Stimulated activated CD8-positive, alpha-beta memory T cell treated with anti-CD3 and anti-CD28 coated beads, Interleukin-7, amount 100 ng/mL, for 24 hours (primary cell): Measurements from ENCODE around the gene APOBR.
A peak's percentile ranks its signal among the peaks of the same experiment; 100 is the strongest.
"Not testable (repeated sequence)": the region's sequence is repeated elsewhere in the genome, so short reads cannot be mapped to it uniquely, and the experiment has no call there.

ENCODE experiments used
- DNase-seq: peaks from one replicate; pipeline ENCODE4 v3.0.0-alpha.2; 2020; ENCODE audit warnings: low read depth

The APOBR gene, protein sequence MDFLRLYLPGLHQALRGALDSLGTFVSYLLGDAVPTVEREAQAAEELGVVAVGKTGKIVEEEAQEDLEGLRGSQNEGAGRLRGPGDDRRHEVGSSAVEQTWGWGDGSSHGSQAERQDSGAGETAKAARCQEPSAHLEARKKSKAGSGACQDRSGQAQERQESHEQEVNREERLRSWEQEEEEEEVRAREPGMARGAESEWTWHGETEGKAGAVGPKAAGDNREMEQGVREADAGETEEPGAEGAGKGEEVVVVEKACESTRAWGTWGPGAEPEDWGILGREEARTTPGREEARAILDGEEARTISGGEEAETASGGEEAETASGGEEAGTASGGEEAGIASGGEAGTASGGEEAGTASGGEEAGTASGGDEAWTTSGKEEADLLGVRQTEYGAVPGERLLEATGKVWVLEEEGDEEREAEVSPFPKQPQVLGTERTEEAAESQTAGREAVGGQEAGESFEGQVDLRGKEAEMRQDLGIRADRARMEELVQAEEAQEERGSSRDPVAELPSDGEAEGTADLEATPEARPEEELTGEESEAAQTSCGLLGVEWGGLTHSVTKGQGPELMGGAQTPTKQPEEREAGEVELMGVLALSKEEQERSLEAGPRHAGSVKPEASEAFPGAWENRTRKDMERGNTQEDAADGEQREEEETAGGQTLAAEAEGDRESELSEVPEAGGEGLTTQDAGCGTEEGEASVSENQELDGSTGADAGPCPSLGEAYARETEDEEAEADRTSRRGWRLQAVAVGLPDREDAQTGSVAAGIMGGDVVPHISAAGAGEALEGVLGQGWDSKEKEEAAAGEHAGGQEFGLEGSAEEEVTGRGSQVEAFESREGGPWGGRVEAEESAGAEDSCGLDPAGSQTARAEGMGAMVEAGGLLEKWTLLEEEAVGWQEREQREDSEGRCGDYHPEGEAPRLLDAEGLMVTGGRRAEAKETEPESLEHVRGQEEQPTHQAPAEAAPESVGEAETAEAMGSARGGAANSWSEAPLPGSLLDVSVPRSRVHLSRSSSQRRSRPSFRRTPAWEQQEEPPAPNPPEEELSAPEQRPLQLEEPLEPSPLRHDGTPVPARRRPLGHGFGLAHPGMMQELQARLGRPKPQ

DNA sequence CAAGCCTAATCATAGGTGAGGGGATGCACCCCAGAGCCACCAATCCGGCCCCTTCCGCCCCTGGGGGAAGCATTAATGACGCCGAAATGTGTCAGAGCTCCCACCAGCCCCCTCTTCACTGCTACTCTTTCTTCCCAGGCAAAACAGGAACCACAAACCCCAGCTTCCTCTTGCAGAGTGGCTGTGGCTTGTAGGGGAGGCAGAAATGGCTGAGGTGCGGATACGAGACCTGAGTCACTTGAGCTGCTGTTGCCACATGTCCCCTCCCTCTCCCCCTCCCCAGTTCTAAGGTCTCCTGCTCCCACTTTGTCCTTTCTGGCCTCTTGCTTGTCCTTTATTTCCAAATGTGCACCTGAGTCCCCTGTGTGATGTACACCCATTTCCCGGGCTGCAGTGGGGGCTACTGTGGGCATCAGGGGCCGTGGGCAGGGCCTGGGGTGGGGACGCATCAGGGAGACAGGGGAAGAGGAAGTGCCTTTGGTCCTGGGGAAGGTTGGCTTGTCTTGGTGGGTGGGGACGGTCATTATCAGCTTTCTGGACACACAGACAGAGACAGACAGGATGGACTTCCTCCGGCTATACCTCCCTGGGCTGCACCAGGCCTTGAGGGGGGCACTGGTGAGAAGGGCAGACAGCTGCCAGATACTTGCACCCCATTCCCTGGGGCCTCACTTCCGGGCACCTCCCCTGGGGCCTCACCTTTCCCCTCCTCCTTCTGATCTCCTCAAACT lies at the start of gene APOBR:
Gene APOBR (plus strand): TSS at position 523 of the 731 bp plus-strand sequence. CDS start 39 bp downstream, at position 562.
- peak; percentile 63 for DNase-seq

GRCh38 chr16:28446388-28446787 lies 48.1 kb upstream of the APOBR start:
- DNase-seq: not testable (repeated sequence)

GRCh38 chr16:28447081-28447480 lies 47.4 kb upstream of the APOBR start:
- DNase-seq: not testable (repeated sequence)

GRCh38 chr16:28473714-28474265 lies 20.7 kb upstream of the APOBR start:
- DNase-seq: no peak

DNA sequence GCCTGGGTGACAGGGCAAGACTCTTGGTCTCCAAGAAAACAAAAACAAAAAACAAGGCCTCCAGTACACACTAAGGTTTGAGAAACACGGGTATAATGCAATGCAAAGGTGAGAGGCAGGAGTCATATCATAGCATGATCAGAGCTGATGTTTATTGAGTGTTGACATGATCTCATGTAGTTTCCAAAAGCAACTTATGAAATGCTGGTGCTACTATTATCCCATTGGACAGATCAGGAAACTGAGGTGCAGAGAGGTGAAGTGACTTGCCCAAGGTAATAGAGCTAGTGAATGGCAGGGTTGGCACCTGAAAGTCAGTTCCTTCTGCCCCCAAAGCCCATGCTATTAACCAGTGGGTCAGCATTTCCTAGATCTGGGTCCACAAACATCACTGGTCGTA lies 19.2 kb upstream of the APOBR start:
- no peak for DNase-seq

DNA sequence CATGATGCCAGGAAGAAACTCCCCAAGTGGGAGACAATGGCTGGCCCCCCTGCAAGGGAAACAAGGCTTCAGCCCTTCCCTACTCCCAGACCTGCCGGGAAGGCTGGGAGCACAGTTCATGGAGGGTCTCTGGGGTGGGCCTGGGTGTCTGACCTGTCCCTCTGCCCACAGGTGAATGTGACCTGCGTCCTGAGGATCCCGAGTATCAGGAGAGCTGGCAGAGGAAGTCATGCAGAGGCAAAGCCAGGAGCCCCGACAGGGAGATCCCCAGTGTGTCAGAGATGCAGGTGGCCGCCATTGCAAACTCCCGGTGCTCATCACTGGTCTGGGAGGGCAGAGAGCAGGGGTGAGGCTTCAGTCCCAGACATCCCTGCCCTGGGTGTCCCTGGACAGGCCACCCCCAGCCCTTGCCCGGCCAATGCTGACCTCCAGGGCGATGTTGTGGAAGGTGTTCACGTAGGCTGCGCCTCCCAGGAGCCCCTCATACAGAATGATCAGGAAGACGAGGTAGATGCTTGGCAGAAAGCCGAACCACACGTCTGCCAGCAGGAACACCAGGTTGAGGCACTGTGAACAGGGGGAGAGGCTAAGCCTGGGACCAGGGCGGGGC lies 17.0 kb upstream of the APOBR start:
- no peak for DNase-seq

- no peak for DNase-seq
These were observed 15.8 kb upstream of the APOBR start for GRCh38 chr16:28478506-28479180.

GRCh38 chr16:28482026-28482425 lies 12.4 kb upstream of the APOBR start:
- no peak for DNase-seq

DNA sequence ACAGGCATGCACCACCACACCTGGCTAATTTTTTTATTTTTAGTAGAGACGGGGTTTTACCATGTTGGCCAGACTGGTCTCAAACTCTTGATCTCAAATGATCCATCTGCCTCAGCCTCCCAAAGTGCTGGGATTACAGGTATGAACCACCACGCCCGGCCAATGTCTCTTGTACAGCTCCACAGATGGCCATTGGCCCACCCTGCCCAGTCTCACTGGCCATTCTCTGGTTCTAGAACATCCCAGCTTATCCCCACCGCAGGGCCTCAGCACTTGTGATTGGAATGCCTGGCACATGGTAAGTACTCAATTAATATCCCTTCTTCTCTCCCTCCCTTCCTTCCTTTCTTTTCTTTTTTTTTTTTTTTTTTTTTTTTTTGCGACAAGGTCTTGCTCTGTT lies 11.1 kb upstream of the APOBR start:
- not testable (repeated sequence) for DNase-seq

DNA sequence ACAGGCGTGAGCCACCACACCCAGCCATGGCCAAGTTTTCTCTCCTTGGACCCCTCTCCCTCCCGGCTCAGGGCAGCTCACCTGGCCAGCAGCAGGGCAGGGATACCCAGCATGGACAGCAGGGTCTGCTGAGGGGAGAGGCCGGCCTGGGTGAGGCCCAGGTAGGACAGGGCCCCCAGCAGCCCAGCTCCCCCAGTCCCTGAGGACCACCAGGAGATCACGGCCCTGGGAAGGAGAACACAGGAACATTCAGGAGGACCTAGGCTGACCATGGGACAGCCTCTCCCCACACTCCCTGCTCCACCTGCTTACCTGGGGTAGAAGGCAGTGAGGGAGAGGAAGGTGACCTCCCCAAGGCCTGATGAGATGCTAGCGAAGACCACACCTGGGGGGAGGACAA lies 8.2 kb upstream of the APOBR start:
- DNase-seq: no peak

GRCh38 chr16:28491230-28491969 lies 3.0 kb upstream of the APOBR start:
- no peak for DNase-seq

DNA sequence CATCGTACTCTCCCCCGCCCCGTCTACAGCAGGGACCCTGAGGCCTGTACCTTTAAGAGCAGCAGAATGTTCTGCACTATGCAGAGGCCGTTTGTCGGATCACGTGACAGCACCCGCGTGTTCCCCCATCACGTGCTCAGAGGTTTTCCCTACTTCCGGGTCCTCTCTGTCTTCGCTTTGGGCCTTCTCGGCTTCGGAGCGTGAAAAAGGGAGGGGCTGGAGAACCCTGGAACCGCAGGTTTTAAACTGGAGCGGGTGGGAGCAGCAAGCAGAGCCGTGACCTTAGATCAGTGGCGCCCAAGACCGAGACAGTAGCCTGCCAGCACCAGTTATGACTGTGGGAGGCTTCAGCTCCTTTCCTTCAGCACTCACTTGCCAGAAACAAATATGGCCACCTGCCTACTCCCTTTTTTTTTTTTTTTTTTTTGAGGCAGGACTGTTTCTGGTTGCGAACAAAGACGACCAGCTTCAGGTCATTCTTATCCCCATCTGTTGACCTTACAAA lies 2.4 kb upstream of the APOBR start, which contains the start of gene CLN3:
Gene CLN3 (minus strand): TSS at position 105 of the 505 bp plus-strand sequence. CDS start 315 bp downstream, outside the sequence.
- DNase-seq: peak; percentile 73

GRCh38 chr16:28492511-28492910 lies 1.9 kb upstream of the APOBR start:
- no peak for DNase-seq

GRCh38 chr16:28495098-28495793 lies 803 bp downstream of the APOBR start:
- DNase-seq: no peak

- no peak for DNase-seq
These were observed 1.6 kb downstream of the APOBR start for GRCh38 chr16:28495795-28496749.

GRCh38 chr16:28496844-28497243 lies 2.4 kb downstream of the APOBR start:
- DNase-seq: no peak

DNA sequence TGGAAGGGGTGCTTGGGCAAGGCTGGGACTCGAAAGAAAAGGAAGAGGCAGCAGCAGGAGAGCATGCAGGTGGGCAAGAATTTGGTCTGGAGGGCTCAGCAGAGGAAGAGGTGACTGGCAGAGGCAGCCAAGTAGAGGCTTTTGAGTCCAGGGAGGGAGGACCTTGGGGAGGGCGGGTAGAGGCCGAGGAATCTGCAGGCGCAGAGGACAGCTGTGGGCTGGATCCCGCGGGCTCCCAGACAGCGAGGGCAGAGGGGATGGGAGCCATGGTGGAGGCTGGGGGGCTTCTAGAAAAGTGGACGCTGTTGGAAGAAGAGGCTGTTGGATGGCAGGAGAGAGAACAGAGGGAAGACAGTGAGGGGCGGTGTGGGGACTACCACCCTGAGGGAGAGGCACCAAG lies 2.9 kb downstream of the APOBR start:
- no peak for DNase-seq
